GM23338 (cell line): Measurements from ENCODE around the gene KCNMA1.

Experiments
- EZH2 ChIP-seq: fragments of 200-600 bp; sonication (generic); IDR thresholded peaks from one replicate; pipeline ENCODE4 v1.8.0; 2017; ENCODE audit warnings: antibody characterized with exemption, mild to moderate bottlenecking, low read depth; ENCODE audit not compliant: unreplicated experiment
- TF ChIP-seq, protein P1 (sequence below), 2 experiments: fragments of 200-600 bp in 1 of 2; sonication (generic) in 1 of 2; conservative IDR thresholded peaks; 2 replicates each; pipeline versions ENCODE4 v1.5.1 to v1.6.1; 2016 to 2017; ENCODE audit warnings: antibody characterized with exemption in 2 of 2, low read depth in 2 of 2, mild to moderate bottlenecking in 2 of 2, moderate library complexity in 1 of 2

DNA sequence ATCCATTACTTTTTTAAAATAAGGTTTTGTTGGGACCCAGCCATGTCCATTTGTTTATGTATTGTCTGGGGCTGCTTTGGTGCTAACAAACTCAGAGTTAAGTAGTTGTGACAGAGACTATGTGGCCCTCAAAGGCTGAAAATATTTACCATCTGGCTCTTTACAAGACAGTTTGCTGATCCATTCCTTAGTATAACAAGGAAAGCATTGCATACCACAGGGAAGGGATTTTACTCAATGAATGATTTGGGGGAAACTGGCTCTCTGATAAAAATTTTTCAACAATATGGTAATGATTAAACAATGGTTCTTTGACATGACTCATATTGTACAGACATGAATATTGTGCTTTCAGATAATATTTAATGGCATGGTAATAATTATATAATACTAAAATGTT is 738.1 kb downstream of the KCNMA1 start:
- TF ChIP-seq, protein P1, sequence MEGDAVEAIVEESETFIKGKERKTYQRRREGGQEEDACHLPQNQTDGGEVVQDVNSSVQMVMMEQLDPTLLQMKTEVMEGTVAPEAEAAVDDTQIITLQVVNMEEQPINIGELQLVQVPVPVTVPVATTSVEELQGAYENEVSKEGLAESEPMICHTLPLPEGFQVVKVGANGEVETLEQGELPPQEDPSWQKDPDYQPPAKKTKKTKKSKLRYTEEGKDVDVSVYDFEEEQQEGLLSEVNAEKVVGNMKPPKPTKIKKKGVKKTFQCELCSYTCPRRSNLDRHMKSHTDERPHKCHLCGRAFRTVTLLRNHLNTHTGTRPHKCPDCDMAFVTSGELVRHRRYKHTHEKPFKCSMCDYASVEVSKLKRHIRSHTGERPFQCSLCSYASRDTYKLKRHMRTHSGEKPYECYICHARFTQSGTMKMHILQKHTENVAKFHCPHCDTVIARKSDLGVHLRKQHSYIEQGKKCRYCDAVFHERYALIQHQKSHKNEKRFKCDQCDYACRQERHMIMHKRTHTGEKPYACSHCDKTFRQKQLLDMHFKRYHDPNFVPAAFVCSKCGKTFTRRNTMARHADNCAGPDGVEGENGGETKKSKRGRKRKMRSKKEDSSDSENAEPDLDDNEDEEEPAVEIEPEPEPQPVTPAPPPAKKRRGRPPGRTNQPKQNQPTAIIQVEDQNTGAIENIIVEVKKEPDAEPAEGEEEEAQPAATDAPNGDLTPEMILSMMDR (conservative IDR thresholded peaks at IDR 0.05; ENCODE audit: low read depth in 2 of 2): no peak
- TF ChIP-seq EZH2: no peak
